GM18951 (cell line): ENCODE results near the gene PIGN.

Experiments used
- POLR2A ChIP-seq: IDR thresholded peaks from 4 replicates; pipeline ENCODE4 v1.6.1; 2011; ENCODE audit warnings: mild to moderate bottlenecking; ENCODE audit not compliant: insufficient read length, insufficient read depth; ENCODE audit errors: extremely low read depth
- in situ Hi-C: fragments of 300-500 bp; cut with MboI; formaldehyde crosslinking; loops from one replicate; pipeline ENCODE4 v1.12.0; 2022; ENCODE audit warnings: low sequenced_read_pairs, mixed read lengths, inconsistent platforms; ENCODE audit not compliant: unreplicated experiment

Gene PIGN

DNA sequence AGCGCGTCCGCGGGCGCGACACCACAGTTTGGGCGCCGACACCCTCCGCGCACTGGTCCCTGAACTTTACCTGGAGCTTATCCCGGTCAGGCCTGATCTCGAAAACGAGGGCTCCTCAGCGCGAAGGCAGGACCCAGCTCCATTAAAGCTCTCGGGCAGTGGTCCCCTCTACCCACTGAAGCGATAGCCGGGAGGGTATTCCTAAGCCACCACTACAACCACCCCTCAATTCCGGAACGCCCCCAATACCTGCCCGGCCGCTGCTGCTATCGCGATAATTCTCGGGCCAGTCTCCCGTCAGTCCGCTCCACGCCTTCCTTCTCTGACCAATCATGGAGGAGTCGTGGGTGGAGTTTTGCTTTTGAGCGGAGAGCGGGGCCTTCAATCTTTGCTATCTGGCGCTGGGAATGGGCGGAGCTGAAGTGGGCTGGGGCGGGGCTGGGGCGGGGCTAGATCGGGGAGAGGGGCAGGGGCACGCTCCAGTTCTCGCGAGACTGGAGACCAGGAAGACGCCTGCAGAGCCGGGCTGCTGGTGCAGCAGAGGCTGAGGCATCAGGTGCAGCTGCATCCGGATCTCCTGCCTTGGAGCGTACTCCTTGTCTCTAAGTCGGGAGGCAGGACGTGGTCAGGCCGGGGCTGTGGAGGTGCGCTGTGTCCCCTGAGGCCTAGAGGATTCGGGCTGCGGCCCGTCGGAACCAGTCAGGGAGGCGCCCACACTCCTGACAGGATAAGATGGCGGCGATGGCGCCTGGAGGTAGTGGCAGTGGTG, at the start of gene PIGN, which contains the start of gene RELCH:
TSS of gene PIGN (minus strand) at position 283 of the 769 bp plus-strand sequence. CDS start 25,703 bp downstream, outside the sequence.
TSS of gene RELCH (plus strand) at position 482 of the 769 bp plus-strand sequence. CDS start at position 733, 251 bp downstream.
- peak; percentile 93 for TF ChIP-seq POLR2A
- in situ Hi-C loops, result loop anchor here (25.0 kb wide), 1 partner anchor 375 kb away; no protein-coding TSS in a partner anchor

- in situ Hi-C loops, result loop anchor here (5.0 kb wide), 1 partner anchor 39 kb away; no protein-coding TSS in a partner anchor
- TF ChIP-seq POLR2A, result no peak
Measured at GRCh38 chr18:62236252-62236651, 49.4 kb upstream of the PIGN start.

- in situ Hi-C loops, result no loop called here
- no peak for TF ChIP-seq POLR2A
Measured at GRCh38 chr18:62226047-62226446, 39.2 kb upstream of the PIGN start.

GRCh38 chr18:62224229-62224628, 37.4 kb upstream of the PIGN start:
- no peak for TF ChIP-seq POLR2A
- in situ Hi-C loops, result no loop called here

DNA sequence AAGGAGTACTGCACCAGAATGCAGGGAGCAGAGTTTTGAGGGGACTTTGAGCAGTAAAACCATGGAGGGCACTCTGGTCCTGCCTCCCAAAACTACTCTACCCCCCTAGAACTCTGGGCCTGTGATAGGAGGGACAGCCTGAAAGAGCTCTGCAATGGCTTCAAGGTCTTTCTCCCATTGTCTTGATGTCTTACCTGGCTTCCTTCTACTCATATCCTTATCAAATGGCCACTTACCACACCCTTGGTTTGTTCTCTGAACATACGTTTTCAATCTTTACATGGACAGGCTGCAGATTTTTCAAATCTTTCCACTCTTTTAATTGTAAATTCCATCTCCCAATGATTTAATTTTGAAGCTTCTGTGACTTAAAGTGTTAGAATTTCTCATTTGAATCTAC, 27.9 kb upstream of the PIGN start:
- in situ Hi-C loops, result no loop called here
- no peak for TF ChIP-seq POLR2A

GRCh38 chr18:62211325-62211828, 24.5 kb upstream of the PIGN start:
- TF ChIP-seq POLR2A, result no peak
- in situ Hi-C loops, result no loop called here

GRCh38 chr18:62210138-62210537, 23.3 kb upstream of the PIGN start:
- in situ Hi-C loops, result no loop called here
- no peak for TF ChIP-seq POLR2A

- in situ Hi-C loops, result no loop called here
Measured at GRCh38 chr18:62209046-62209445, 22.2 kb upstream of the PIGN start.

GRCh38 chr18:62206593-62206992, 19.7 kb upstream of the PIGN start:
- no peak for TF ChIP-seq POLR2A

More at GRCh38 chr18:62209046-62209445, 22.2 kb upstream of the PIGN start:
- no peak for TF ChIP-seq POLR2A

DNA sequence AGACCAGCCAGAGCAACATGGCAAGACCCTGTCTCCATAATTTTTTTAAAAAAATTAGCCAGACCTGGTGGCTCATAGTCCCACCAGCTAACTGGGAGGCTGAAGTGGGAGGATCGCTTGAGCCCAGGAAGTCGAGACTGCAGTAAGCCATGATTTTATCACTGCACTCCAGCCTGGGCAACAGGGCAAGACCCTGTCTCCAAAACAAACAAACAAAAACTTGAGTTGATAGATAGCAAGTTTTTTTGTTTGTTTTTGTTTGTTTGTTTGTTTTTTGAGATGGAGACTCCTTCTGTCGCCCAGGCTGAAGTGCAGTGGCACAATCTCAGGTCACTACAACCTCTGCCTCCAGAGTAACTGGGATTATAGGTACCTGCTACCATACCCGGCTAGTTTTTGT, 19.0 kb upstream of the PIGN start:
- TF ChIP-seq POLR2A, result no peak
- in situ Hi-C loops, result no loop called here

More at GRCh38 chr18:62206593-62206992, 19.7 kb upstream of the PIGN start:
- in situ Hi-C loops, result no loop called here

DNA sequence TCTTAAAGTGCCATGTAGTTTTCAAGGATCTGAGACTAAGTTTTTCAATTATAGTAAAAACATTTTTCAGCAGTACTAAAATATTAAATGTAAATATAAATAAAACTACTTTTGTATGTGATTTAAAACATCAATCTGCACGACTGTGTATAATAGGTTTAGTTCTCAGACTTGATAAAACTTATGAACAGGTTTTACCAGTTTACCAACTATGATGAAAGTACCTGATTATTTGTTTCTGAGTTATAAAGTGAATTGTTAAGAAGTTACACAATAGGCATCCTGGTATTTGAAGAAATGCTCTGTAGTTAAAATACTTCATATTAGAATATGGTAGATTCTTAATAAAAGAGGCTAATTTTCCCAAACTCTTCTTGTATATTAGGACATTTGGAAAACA, 15.0 kb upstream of the PIGN start:
- in situ Hi-C loops, result no loop called here
- no peak for TF ChIP-seq POLR2A

DNA sequence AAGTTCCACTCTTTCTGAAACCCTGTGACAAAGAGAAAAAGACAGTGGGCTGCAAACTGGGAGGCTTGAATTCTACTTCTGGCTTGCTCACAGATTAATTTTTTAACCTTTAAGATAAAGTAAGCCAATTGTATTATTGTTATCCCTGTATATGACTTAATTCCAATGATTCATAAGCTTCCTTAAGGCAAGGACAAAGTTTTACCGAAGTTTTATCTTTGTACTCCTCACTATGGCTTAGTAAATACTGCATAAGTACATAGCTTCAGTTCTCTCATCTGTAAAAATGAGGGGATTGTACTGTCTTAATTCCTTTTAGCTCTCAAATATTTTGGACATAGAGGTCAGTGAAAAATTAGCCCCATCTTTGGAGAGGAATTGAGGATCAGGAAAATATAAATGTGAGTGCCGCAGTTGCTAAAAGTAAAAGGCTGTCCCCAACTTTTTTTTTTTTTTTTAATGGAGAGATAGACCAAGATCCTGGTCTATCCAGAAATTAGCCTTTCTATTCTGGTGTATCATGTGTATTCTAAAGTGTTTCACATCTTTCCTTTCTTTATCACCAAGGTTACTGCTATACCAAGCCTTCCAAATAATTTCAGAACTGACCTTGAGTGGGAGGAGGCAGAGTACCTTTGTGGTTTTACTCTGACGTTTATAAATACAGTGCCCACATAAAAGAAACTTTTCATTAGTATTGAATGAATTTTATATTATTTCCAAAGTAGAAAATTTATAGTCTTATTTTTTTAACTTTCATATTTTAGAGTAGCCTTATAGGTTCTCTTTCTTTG, 13.5 kb upstream of the PIGN start:
- in situ Hi-C loops, result no loop called here
- TF ChIP-seq POLR2A, result no peak

GRCh38 chr18:62199629-62200028, 12.8 kb upstream of the PIGN start:
- in situ Hi-C loops, result loop anchor here (5.0 to 25.0 kb wide), 2 partner anchors 38 to 363 kb away; no protein-coding TSS in a partner anchor
- no peak for TF ChIP-seq POLR2A
